ENCODE results near the gene KRTAP10-1.

DNA sequence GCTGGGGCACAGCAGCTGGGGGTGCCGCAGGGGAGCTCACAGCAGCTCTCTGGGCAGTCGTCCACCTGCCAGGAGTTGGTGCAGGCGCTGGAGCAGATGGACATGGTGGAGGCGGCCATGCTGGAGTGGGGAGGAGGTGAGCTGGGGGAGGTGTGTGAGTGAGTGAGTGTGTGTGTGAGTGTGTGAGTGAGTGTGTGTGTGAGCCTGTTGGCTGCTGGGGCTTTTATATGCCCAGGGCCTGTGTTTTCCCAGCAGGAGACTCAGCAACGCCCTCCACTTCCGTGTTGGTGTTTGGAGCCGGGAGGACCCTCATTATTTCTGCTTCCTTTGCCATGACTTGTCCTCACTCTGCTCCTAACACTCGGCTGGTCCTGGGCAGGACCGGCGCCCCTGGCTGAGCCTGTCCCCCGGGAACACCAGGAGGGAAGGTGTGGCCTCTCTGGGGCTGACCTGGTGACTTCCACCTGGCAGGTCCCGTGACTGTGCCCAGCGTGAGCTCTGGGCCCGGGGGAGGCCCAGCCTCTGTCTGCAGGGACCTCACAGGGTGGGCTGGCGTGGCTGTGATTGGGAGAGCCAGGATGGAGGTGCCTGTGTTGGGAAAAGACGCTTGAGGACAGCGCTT, 11.5 kb upstream of the KRTAP10-1 start, which contains the start of gene KRTAP10-2:
- TF ChIP-seq, protein P1, sequence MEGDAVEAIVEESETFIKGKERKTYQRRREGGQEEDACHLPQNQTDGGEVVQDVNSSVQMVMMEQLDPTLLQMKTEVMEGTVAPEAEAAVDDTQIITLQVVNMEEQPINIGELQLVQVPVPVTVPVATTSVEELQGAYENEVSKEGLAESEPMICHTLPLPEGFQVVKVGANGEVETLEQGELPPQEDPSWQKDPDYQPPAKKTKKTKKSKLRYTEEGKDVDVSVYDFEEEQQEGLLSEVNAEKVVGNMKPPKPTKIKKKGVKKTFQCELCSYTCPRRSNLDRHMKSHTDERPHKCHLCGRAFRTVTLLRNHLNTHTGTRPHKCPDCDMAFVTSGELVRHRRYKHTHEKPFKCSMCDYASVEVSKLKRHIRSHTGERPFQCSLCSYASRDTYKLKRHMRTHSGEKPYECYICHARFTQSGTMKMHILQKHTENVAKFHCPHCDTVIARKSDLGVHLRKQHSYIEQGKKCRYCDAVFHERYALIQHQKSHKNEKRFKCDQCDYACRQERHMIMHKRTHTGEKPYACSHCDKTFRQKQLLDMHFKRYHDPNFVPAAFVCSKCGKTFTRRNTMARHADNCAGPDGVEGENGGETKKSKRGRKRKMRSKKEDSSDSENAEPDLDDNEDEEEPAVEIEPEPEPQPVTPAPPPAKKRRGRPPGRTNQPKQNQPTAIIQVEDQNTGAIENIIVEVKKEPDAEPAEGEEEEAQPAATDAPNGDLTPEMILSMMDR (IDR thresholded peaks at IDR 0.05) = no peak
- no peak for TF ChIP-seq EP300 (IDR thresholded peaks at IDR 0.05)

Measured in ovary (tissue), 3 donors.